VCaP (cell line): Measurements from ENCODE around the gene CD300H.

Experiments used
- H3K27ac ChIP-seq: fragments of 450-650 bp; 2 replicates; pipeline ENCODE4 v1.5.1; 2017
- TF ChIP-seq, protein P1 (sequence below): fragments of 450-650 bp; conservative IDR thresholded peaks from 2 replicates; pipeline ENCODE4 v1.5.1; 2017; ENCODE audit warnings: mild to moderate bottlenecking, moderate library complexity

The CD300H gene

DNA sequence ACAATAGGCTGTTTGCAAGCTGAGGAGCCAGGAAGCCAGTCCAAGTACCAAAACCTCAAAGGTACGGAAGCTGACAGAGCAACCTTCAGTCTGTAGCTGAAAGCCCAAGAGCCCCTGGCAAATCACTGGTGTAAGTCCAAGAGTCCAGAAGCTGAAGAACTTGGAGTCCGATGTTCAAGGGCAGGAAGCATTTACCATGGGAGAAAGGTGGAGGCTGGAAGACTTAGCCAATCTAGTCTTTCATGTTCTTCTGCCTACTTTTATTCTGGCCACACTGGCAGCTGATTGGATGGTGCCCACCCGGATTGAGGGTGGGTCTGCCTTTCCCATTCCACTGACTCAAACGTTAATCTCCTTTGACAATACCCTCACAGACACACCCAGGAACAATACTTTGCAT, 51.4 kb downstream of the CD300H start:
- no peak overlapping the region for H3K27ac ChIP-seq
- TF ChIP-seq, protein P1, sequence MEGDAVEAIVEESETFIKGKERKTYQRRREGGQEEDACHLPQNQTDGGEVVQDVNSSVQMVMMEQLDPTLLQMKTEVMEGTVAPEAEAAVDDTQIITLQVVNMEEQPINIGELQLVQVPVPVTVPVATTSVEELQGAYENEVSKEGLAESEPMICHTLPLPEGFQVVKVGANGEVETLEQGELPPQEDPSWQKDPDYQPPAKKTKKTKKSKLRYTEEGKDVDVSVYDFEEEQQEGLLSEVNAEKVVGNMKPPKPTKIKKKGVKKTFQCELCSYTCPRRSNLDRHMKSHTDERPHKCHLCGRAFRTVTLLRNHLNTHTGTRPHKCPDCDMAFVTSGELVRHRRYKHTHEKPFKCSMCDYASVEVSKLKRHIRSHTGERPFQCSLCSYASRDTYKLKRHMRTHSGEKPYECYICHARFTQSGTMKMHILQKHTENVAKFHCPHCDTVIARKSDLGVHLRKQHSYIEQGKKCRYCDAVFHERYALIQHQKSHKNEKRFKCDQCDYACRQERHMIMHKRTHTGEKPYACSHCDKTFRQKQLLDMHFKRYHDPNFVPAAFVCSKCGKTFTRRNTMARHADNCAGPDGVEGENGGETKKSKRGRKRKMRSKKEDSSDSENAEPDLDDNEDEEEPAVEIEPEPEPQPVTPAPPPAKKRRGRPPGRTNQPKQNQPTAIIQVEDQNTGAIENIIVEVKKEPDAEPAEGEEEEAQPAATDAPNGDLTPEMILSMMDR: no peak

DNA sequence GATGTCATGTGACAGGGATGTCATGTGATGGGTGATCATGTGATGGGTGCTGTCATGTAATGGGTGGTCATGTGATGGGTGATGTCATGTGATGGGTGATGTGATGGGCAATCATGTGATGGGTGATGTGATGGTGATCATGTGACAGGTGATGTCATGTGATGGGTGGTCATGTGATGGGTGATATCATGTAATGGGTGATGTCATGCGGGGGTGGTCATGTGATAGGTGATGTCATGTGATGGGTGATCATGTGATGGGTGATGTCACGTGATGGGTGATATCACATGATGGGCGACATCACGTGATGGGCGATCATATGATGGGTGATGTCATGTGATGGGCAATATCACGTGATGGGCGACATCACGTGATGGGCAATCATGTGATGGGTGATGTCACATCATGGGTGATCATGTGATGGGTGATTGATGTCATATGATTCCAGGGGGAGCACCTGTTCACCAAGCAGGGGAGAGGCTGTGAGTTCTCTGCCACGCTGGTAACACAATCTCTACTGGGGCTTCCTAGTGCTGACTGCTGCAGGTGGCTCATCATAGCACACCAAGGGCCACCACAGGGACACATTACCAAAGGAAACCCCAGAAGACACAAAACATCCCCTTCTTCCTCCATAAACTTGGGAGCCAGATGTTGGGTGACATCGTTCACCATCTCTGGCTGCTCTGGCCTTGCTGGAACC, 52.5 kb downstream of the CD300H start:
- no peak overlapping the region for H3K27ac ChIP-seq
- TF ChIP-seq, protein P1: no peak

DNA sequence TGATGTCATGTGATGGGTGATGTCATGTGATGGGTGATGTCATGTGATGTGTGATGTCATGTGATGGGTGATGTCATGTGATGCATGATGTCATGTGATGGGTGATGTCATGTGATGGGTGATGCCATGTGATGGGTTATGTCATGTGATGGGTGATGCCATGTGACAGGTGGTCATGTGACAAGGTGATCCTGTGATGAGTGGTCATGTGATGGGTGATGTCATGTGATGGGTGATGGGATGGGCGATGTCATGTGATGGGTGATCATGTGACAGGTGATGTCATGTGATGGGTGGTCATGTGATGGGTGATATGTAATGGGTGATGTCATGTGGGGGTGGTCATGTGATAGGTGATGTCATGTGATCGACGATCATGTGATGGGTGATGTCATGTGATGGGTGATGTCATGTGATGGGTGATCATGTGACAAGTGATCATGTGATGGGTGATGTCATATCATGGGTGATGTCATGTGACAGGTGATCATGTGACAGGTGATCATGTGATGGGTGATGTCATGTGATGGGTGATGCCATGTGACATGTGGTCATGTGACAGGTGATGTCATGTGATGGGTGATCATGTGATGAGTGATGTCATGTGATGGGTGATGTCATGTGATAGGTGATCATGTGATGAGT, 53.2 kb downstream of the CD300H start:
- TF ChIP-seq, protein P1: no peak
- H3K27ac ChIP-seq: no peak overlapping the region

DNA sequence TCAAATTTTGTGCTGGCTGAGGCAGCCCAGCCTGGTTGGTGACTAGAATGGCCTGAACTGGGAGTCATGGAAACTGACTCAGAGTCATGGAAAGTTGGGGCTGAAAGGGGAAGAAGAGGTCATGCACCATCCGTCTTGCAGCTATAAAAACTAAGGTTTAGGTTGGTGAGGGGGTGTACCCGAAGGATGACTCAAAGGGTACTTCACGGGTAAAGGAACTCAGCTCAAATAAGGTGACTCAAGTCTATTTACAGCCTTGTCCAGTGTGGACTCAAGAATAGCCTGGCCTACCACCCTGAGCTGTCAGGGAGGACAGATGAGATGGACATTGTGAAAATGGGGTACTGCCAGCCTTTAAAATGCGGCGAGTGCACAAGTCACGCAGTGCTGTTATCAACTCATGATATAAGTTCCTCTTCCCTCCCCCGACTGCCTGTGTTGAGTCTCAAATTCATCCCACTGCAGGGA, 54.7 kb downstream of the CD300H start:
- TF ChIP-seq, protein P1: no peak
- no peak overlapping the region for H3K27ac ChIP-seq

DNA sequence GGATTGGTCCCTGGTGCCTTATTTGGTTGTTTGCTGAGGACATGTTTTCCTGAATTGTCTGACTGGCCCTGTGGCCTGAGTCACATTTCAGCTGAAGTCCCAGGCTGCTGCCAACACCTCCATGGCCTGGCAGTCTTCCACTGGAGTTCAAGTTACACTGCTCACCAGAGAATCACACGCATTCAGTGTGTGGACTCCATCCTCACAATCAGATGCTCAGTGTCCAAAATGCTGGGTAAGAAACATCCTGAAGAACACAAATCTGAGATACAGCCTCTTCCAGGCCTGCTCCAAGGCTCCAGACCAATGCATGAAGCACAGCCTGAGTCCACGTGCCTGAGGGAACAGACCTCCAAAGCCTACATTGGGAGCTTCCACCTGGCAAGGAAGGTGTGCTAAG, 55.3 kb downstream of the CD300H start:
- no peak overlapping the region for H3K27ac ChIP-seq
- TF ChIP-seq, protein P1: no peak
